GM19395 (cell line): ENCODE measurements around the gene HMGA1.

Source experiments
- ATAC-seq: cut with Tn5 transposase; IDR thresholded peaks from one replicate; pipeline ENCODE4 v1.9.1; 2021; ENCODE audit warnings: mild to moderate bottlenecking, moderate library complexity; ENCODE audit not compliant: unreplicated experiment

HMGA1 gene

GRCh38 chr6:34236443-34237315 lies at the start of gene HMGA1:
TSS of gene HMGA1 (plus strand) at chr6:34236873. CDS start at chr6:34240781, 3,908 bp downstream.
- peak; percentile 70 for ATAC-seq

GRCh38 chr6:34189806-34190503 lies 46.7 kb upstream of the HMGA1 start:
- no peak for ATAC-seq

- ATAC-seq = no peak
Measured at GRCh38 chr6:34190504-34191122, 46.1 kb upstream of the HMGA1 start.

GRCh38 chr6:34194772-34195171 lies 41.9 kb upstream of the HMGA1 start:
- ATAC-seq = no peak

- ATAC-seq = no peak
Measured at GRCh38 chr6:34195726-34196115, 41.0 kb upstream of the HMGA1 start.

GRCh38 chr6:34196116-34196832 lies 40.4 kb upstream of the HMGA1 start:
- no peak for ATAC-seq

GRCh38 chr6:34196833-34197195 lies 39.9 kb upstream of the HMGA1 start:
- no peak for ATAC-seq

GRCh38 chr6:34200340-34200971 lies 36.2 kb upstream of the HMGA1 start:
- ATAC-seq = no peak

- no peak for ATAC-seq
Measured at GRCh38 chr6:34201455-34202107, 35.1 kb upstream of the HMGA1 start.

- ATAC-seq = no peak
Measured at GRCh38 chr6:34202329-34203201, 34.1 kb upstream of the HMGA1 start.

GRCh38 chr6:34204693-34205092 lies 32.0 kb upstream of the HMGA1 start:
- ATAC-seq = no peak

GRCh38 chr6:34205466-34205865 lies 31.2 kb upstream of the HMGA1 start:
- ATAC-seq = no peak

- ATAC-seq = no peak
Measured at GRCh38 chr6:34205916-34206315, 30.8 kb upstream of the HMGA1 start.

GRCh38 chr6:34206726-34207125 lies 29.9 kb upstream of the HMGA1 start:
- no peak for ATAC-seq

GRCh38 chr6:34207695-34208443 lies 28.8 kb upstream of the HMGA1 start:
- ATAC-seq = no peak

GRCh38 chr6:34213772-34214171 lies 22.9 kb upstream of the HMGA1 start:
- no peak for ATAC-seq

GRCh38 chr6:34218691-34219090 lies 18.0 kb upstream of the HMGA1 start:
- no peak for ATAC-seq

- ATAC-seq = peak; percentile 27
Measured at GRCh38 chr6:34223381-34223955, 13.2 kb upstream of the HMGA1 start.
